ES-I3 (cell line): ENCODE results near the gene PDZRN3.

Experiments used
- H3K36me3 ChIP-seq: 2 replicates; pipeline ENCODE4 v1.6.1; 2013; ENCODE audit warnings: mild to moderate bottlenecking, low read length, control low read depth, moderate library complexity; ENCODE audit not compliant: insufficient read depth
- H3K4me1 ChIP-seq: 2 replicates; pipeline ENCODE4 v1.6.1; 2013; ENCODE audit warnings: mild to moderate bottlenecking, control low read depth, low read length; ENCODE audit not compliant: insufficient read depth
- H3K9ac ChIP-seq: 2 replicates; pipeline ENCODE4 v1.6.1; 2013; ENCODE audit warnings: low read depth, mild to moderate bottlenecking, low read length, moderate library complexity
- H3K9me3 ChIP-seq: 2 replicates; pipeline ENCODE4 v1.6.1; 2013; ENCODE audit warnings: mild to moderate bottlenecking, low read length, moderate library complexity; ENCODE audit not compliant: control insufficient read depth, insufficient read depth

Gene PDZRN3

GRCh38 chr3:73592154-73593144 is 32.3 kb downstream of the PDZRN3 start:
- Histone ChIP-seq H3K9me3 (no peaks in the 10 kb centered on the region), H3K4me1 (no peaks in the 10 kb centered on the region), H3K36me3 (no peaks in the 10 kb centered on the region), H3K9ac (no peak overlapping the region)

GRCh38 chr3:73591286-73591800 is 33.4 kb downstream of the PDZRN3 start:
- Histone ChIP-seq H3K9ac (no peak overlapping the region), H3K36me3 (no peaks in the 10 kb centered on the region), H3K4me1 (no peaks in the 10 kb centered on the region), H3K9me3 (no peaks in the 10 kb centered on the region)

GRCh38 chr3:73586628-73587027 is 38.1 kb downstream of the PDZRN3 start:
- no peaks in the 10 kb centered on the region for H3K4me1 ChIP-seq
- H3K9ac ChIP-seq = no peak overlapping the region
- H3K9me3 ChIP-seq = no peaks in the 10 kb centered on the region
- H3K36me3 ChIP-seq = no peaks in the 10 kb centered on the region

- H3K9me3 ChIP-seq = no peaks in the 10 kb centered on the region
- H3K9ac ChIP-seq = no peak overlapping the region
- no peaks in the 10 kb centered on the region for H3K36me3 ChIP-seq
- no peaks in the 10 kb centered on the region for H3K4me1 ChIP-seq
Observed at GRCh38 chr3:73586190-73586589, 38.6 kb downstream of the PDZRN3 start.

GRCh38 chr3:73584873-73585272 is 39.9 kb downstream of the PDZRN3 start:
- H3K4me1 ChIP-seq = no peaks in the 10 kb centered on the region
- H3K36me3 ChIP-seq = no peaks in the 10 kb centered on the region

GRCh38 chr3:73582535-73582934 is 42.2 kb downstream of the PDZRN3 start:
- Histone ChIP-seq H3K9me3 (no peaks in the 10 kb centered on the region), H3K9ac (no peak overlapping the region), H3K36me3 (no peaks in the 10 kb centered on the region), H3K4me1 (no peaks in the 10 kb centered on the region)

More at GRCh38 chr3:73584873-73585272, 39.9 kb downstream of the PDZRN3 start:
- Histone ChIP-seq H3K9ac (no peak overlapping the region), H3K9me3 (no peaks in the 10 kb centered on the region)

GRCh38 chr3:73581134-73581846 is 43.5 kb downstream of the PDZRN3 start:
- Histone ChIP-seq H3K9me3 (no peaks in the 10 kb centered on the region), H3K9ac (no peak overlapping the region), H3K4me1 (no peaks in the 10 kb centered on the region), H3K36me3 (no peaks in the 10 kb centered on the region)

- Histone ChIP-seq H3K9ac (no peak overlapping the region), H3K9me3 (no peaks in the 10 kb centered on the region), H3K4me1 (no peaks in the 10 kb centered on the region), H3K36me3 (no peaks in the 10 kb centered on the region)
Observed at GRCh38 chr3:73580343-73580742, 44.4 kb downstream of the PDZRN3 start.

GRCh38 chr3:73577704-73578103 is 47.0 kb downstream of the PDZRN3 start:
- no peaks in the 10 kb centered on the region for H3K36me3 ChIP-seq
- no peaks in the 10 kb centered on the region for H3K9me3 ChIP-seq
- no peak overlapping the region for H3K9ac ChIP-seq
- no peaks in the 10 kb centered on the region for H3K4me1 ChIP-seq

- no peaks in the 10 kb centered on the region for H3K9me3 ChIP-seq
- H3K4me1 ChIP-seq = no peaks in the 10 kb centered on the region
- H3K36me3 ChIP-seq = no peaks in the 10 kb centered on the region
- no peak overlapping the region for H3K9ac ChIP-seq
Observed at GRCh38 chr3:73576999-73577461, 47.7 kb downstream of the PDZRN3 start.

GRCh38 chr3:73575953-73576352 is 48.8 kb downstream of the PDZRN3 start:
- H3K9ac ChIP-seq = no peak overlapping the region
- H3K36me3 ChIP-seq = no peaks in the 10 kb centered on the region
- no peaks in the 10 kb centered on the region for H3K4me1 ChIP-seq
- no peaks in the 10 kb centered on the region for H3K9me3 ChIP-seq

- Histone ChIP-seq H3K9me3 (no peaks in the 10 kb centered on the region), H3K9ac (no peak overlapping the region), H3K36me3 (no peaks in the 10 kb centered on the region), H3K4me1 (no peaks in the 10 kb centered on the region)
Observed at GRCh38 chr3:73575519-73575918, 49.2 kb downstream of the PDZRN3 start.

GRCh38 chr3:73573204-73573603 is 51.5 kb downstream of the PDZRN3 start:
- no peaks in the 10 kb centered on the region for H3K4me1 ChIP-seq
- no peak overlapping the region for H3K9ac ChIP-seq
- H3K36me3 ChIP-seq = no peaks in the 10 kb centered on the region
- no peaks in the 10 kb centered on the region for H3K9me3 ChIP-seq

- H3K36me3 ChIP-seq = no peaks in the 10 kb centered on the region
- no peaks in the 10 kb centered on the region for H3K4me1 ChIP-seq
- H3K9me3 ChIP-seq = no peaks in the 10 kb centered on the region
- no peak overlapping the region for H3K9ac ChIP-seq
Observed at GRCh38 chr3:73572368-73572767, 52.4 kb downstream of the PDZRN3 start.
